ENCODE results near the gene TMEM273.

TMEM273 gene

GRCh38 chr10:49158915-49159314 is 29.3 kb downstream of the TMEM273 start:
- TF ChIP-seq EZH2 (IDR thresholded peaks at IDR 0.05; ENCODE audit: borderline replicate concordance, low read length) (no peak), CTCF (IDR thresholded peaks at IDR 0.05; ENCODE audit: low read length) (no peak)

GRCh38 chr10:49158404-49158803 is 29.8 kb downstream of the TMEM273 start:
- no peak overlapping the region for H3K4me3 ChIP-seq (ENCODE audit: low read depth, low read length, poor library complexity, severe bottlenecking)
- no peaks in the 10 kb centered on the region for H3F3A ChIP-seq (ENCODE audit: insufficient read depth, low read length)
- no peaks in the 10 kb centered on the region for H3K9me2 ChIP-seq (ENCODE audit: low read depth, low read length)
- H3K27me3 ChIP-seq (ENCODE audit: insufficient read depth, low read length) = no peaks in the 10 kb centered on the region
- no peak overlapping the region for H2AFZ ChIP-seq (ENCODE audit: low read length)
- H4K20me1 ChIP-seq (ENCODE audit: insufficient read depth, low read length) = no peaks in the 10 kb centered on the region
- no peaks in the 10 kb centered on the region for H3K4me1 ChIP-seq (ENCODE audit: insufficient read depth, low read length, severe bottlenecking)
- TF ChIP-seq CTCF (IDR thresholded peaks at IDR 0.05; ENCODE audit: low read length) (no peak), EZH2 (IDR thresholded peaks at IDR 0.05; ENCODE audit: borderline replicate concordance, low read length) (no peak)
- no peaks in the 10 kb centered on the region for H3K9me3 ChIP-seq (ENCODE audit: low read length)
- no peaks in the 10 kb centered on the region for H3K79me2 ChIP-seq (ENCODE audit: insufficient read depth, low read length)
- H3K9ac ChIP-seq (ENCODE audit: low read length) = no peak overlapping the region
- no peak overlapping the region for H3K4me2 ChIP-seq (ENCODE audit: low read length)
- H3K36me3 ChIP-seq (ENCODE audit: insufficient read depth, low read length) = no peaks in the 10 kb centered on the region
- H3K27ac ChIP-seq (ENCODE audit: low read depth, low read length, poor library complexity, severe bottlenecking) = no peak overlapping the region

More at GRCh38 chr10:49158915-49159314, 29.3 kb downstream of the TMEM273 start:
- Histone ChIP-seq H3K9ac (ENCODE audit: low read length) (no peak overlapping the region), H3K9me2 (ENCODE audit: low read depth, low read length) (no peaks in the 10 kb centered on the region), H3K36me3 (ENCODE audit: insufficient read depth, low read length) (no peaks in the 10 kb centered on the region), H2AFZ (ENCODE audit: low read length) (no peak overlapping the region), H3K9me3 (ENCODE audit: low read length) (no peaks in the 10 kb centered on the region), H3F3A (ENCODE audit: insufficient read depth, low read length) (no peaks in the 10 kb centered on the region), H3K4me1 (ENCODE audit: insufficient read depth, low read length, severe bottlenecking) (no peaks in the 10 kb centered on the region), H3K79me2 (ENCODE audit: insufficient read depth, low read length) (no peaks in the 10 kb centered on the region), H3K4me2 (ENCODE audit: low read length) (no peak overlapping the region), H3K27me3 (ENCODE audit: insufficient read depth, low read length) (no peaks in the 10 kb centered on the region), H3K4me3 (ENCODE audit: low read depth, low read length, poor library complexity, severe bottlenecking) (no peak overlapping the region), H3K27ac (ENCODE audit: low read depth, low read length, poor library complexity, severe bottlenecking) (no peak overlapping the region), H4K20me1 (ENCODE audit: insufficient read depth, low read length) (no peaks in the 10 kb centered on the region)

- Histone ChIP-seq H3K27ac (ENCODE audit: low read depth, low read length, poor library complexity, severe bottlenecking) (no peak overlapping the region), H3K9me3 (ENCODE audit: low read length) (no peaks in the 10 kb centered on the region), H2AFZ (ENCODE audit: low read length) (no peak overlapping the region), H3K36me3 (ENCODE audit: insufficient read depth, low read length) (no peaks in the 10 kb centered on the region), H3K9me2 (ENCODE audit: low read depth, low read length) (no peaks in the 10 kb centered on the region), H3K27me3 (ENCODE audit: insufficient read depth, low read length) (0 out of 2 replicates have a peak, but pooled peaks cover 5% of the 10 kb centered on the region), H3K79me2 (ENCODE audit: insufficient read depth, low read length) (no peaks in the 10 kb centered on the region), H3K9ac (ENCODE audit: low read length) (no peak overlapping the region), H3K4me3 (ENCODE audit: low read depth, low read length, poor library complexity, severe bottlenecking) (no peak overlapping the region), H3F3A (ENCODE audit: insufficient read depth, low read length) (no peaks in the 10 kb centered on the region), H4K20me1 (ENCODE audit: insufficient read depth, low read length) (no peaks in the 10 kb centered on the region), H3K4me2 (ENCODE audit: low read length) (no peak overlapping the region), H3K4me1 (ENCODE audit: insufficient read depth, low read length, severe bottlenecking) (no peaks in the 10 kb centered on the region)
- TF ChIP-seq CTCF (IDR thresholded peaks at IDR 0.05; ENCODE audit: low read length) = no peak
- TF ChIP-seq EZH2 (IDR thresholded peaks at IDR 0.05; ENCODE audit: borderline replicate concordance, low read length) = no peak
Measured at GRCh38 chr10:49157229-49157628, 31.0 kb downstream of the TMEM273 start.

Data from OCI-LY1 (cell line).